Ecto neural progenitor cell (in vitro differentiated cells): ENCODE results near the gene SLC16A5.
A peak's percentile ranks its signal among the peaks of the same experiment; 100 is the strongest.
"Not testable (repeated sequence)": the region's sequence is repeated elsewhere in the genome, so short reads cannot be mapped to it uniquely, and the experiment has no call there.

Experiments used
- DNase-seq: peaks from one replicate; pipeline ENCODE4 v3.0.0-alpha.2; 2018; ENCODE audit warnings: low spot score

Gene SLC16A5

GRCh38 chr17:75110234-75110937, 22.6 kb downstream of the SLC16A5 start:
- no peak for DNase-seq

- DNase-seq, result no peak
Measured at GRCh38 chr17:75111777-75112335, 24.1 kb downstream of the SLC16A5 start.

GRCh38 chr17:75113798-75114551, 26.2 kb downstream of the SLC16A5 start:
- peak; percentile 94 for DNase-seq

- no peak for DNase-seq
Measured at GRCh38 chr17:75114552-75115314, 27.0 kb downstream of the SLC16A5 start.

- no peak for DNase-seq
Measured at GRCh38 chr17:75115555-75115954, 27.8 kb downstream of the SLC16A5 start.

- DNase-seq, result no peak
Measured at GRCh38 chr17:75116737-75117136, 29.0 kb downstream of the SLC16A5 start.

GRCh38 chr17:75118307-75118706, 30.6 kb downstream of the SLC16A5 start:
- no peak for DNase-seq

- DNase-seq, result no peak
Measured at GRCh38 chr17:75124041-75124818, 36.5 kb downstream of the SLC16A5 start.

GRCh38 chr17:75124819-75125162, 37.0 kb downstream of the SLC16A5 start:
- no peak for DNase-seq

- DNase-seq, result no peak
Measured at GRCh38 chr17:75125984-75126383, 38.2 kb downstream of the SLC16A5 start.

- no peak for DNase-seq
Measured at GRCh38 chr17:75126954-75127353, 39.2 kb downstream of the SLC16A5 start.

- not testable (repeated sequence) for DNase-seq
Measured at GRCh38 chr17:75127936-75128335, 40.2 kb downstream of the SLC16A5 start.

- no peak for DNase-seq
Measured at GRCh38 chr17:75128694-75129505, 41.1 kb downstream of the SLC16A5 start.

GRCh38 chr17:75129576-75129975, 41.8 kb downstream of the SLC16A5 start:
- no peak for DNase-seq

- no peak for DNase-seq
Measured at GRCh38 chr17:75130059-75130631, 42.4 kb downstream of the SLC16A5 start.

- DNase-seq, result peak; percentile 86
Measured at GRCh38 chr17:75130632-75131277, 43.0 kb downstream of the SLC16A5 start.

- DNase-seq, result peak; percentile 95
Measured at GRCh38 chr17:75131278-75132017, 43.7 kb downstream of the SLC16A5 start, which contains the start of gene NT5C. TSS of gene NT5C (minus strand) at chr17:75131742. CDS start at chr17:75131707, 35 bp downstream.

- not testable (repeated sequence) for DNase-seq
Measured at GRCh38 chr17:75132018-75133000, 44.6 kb downstream of the SLC16A5 start.
